Urinary bladder (tissue), 4 donors: Measurements from ENCODE around the gene EDIL3. TPM values are rescaled to one million over a fixed set of nuclear protein-coding genes. Genes with fewer than 3 reads are reported as not detected.
"Not testable (repeated sequence)": the region's sequence is repeated elsewhere in the genome, so short reads cannot be mapped to it uniquely, and the experiment has no call there.

Experiments used
- DNase-seq: peaks from one replicate; pipeline ENCODE4 v3.0.0-alpha.2; 2015; ENCODE audit errors: extremely low spot score
- H3K27ac ChIP-seq: one replicate; pipeline ENCODE4 v1.5.1; 2013; ENCODE audit warnings: low read depth, mild to moderate bottlenecking, moderate library complexity
- H3K36me3 ChIP-seq: one replicate; pipeline ENCODE4 v1.6.1; 2013; ENCODE audit warnings: mild to moderate bottlenecking, moderate library complexity; ENCODE audit not compliant: insufficient read depth
- H3K4me1 ChIP-seq: one replicate; pipeline ENCODE4 v1.6.1; 2013; ENCODE audit warnings: mild to moderate bottlenecking, moderate library complexity; ENCODE audit not compliant: insufficient read depth
- H3K4me3 ChIP-seq: one replicate; pipeline ENCODE4 v1.5.1; 2013; ENCODE audit warnings: low read depth, low read length
- WGBS: extraction: QIAGEN DNeasy Blood & Tissue Kit; methylation state at CpG from one replicate; pipeline ENCODE4 v1.1.7; 2013; 5-methylcytosine and 5-hydroxymethylcytosine counted together
- polyA plus RNA-seq: library from polyadenylated mRNA; stranded (reverse); fragments of 200-250 nt; gene quantifications from one replicate; pipeline ENCODE4 v1.2.3, GENCODE V29; 2013
- total RNA-seq: library from RNA; depleted of rRNA; stranded (reverse); fragments of >200 nt; gene quantifications from one replicate; pipeline ENCODE4 v1.2.3, GENCODE V29; 2014
- donor health status: healthy with polysubstance abuse.
- donor health status: healthy.

The EDIL3 gene
- total and polyA plus RNA-seq, 2 donors: 19.2 to 45.5 TPM

DNA sequence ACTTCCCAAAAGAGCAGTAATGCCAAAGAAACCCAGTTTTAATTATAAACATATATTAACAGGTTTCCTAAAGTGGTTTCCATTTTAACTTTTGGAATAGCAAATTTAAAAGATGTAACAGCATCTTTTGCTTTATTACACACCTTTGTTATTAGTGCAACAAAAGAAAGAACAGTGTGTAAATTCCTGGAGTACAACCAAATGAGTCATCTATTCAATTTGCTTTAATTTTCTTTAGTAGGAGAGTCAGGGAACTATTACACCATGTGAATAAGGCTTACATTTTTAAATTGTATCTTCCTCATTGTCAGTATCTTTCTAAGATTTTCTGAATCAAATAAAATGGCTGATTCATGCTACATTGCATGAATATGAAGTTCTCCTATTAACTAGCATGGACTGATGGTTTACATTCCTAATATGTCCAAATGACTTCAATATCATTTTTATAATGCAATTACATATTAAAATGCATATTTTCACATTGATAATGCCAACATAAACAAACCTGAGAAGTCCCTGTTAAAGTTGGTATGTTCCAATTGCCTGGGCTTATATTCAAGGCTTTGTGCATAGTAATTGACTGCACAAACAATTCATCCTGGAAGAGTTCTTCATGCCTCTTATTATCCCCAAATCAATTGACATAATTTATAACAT lies 22.5 kb downstream of the EDIL3 start:
- Histone ChIP-seq H3K27ac (no peak overlapping the region), H3K36me3 (no peaks in the 10 kb centered on the region), H3K4me1 (no peaks in the 10 kb centered on the region), H3K4me3 (no peak overlapping the region)
- DNase-seq: no peak

GRCh38 chr5:84361572-84361971 lies 23.1 kb downstream of the EDIL3 start:
- DNase-seq: no peak
- Histone ChIP-seq H3K36me3 (no peaks in the 10 kb centered on the region), H3K27ac (no peak overlapping the region), H3K4me3 (no peak overlapping the region), H3K4me1 (no peaks in the 10 kb centered on the region)
- 55% methylated on average over 2 of the region's 2 CpGs for WGBS

DNA sequence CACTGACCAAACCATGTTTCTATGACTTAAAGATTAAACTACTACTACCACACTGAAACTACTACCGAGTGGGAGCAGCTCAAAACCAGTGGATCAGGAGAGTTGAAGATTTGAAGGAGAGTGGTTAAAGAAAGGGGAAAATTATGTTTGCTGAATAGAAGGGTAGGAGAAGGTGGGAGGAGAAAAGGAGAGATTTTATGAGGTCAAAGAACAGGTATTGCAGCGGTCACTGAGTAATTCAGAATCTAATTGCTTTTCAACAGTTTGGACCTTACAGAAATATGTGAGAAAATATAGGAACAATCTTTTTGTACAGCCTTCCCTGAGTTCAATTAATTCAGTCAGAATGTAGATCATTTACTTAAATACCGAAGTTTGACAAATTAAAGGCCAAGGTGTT lies 24.6 kb downstream of the EDIL3 start:
- Histone ChIP-seq H3K4me1 (no peaks in the 10 kb centered on the region), H3K27ac (no peak overlapping the region), H3K4me3 (no peak overlapping the region), H3K36me3 (no peaks in the 10 kb centered on the region)
- no peak for DNase-seq
- WGBS: 88% methylated on average over 3 of the region's 3 CpGs

- WGBS: 92% methylated on average over 4 of the region's 4 CpGs
- Histone ChIP-seq H3K27ac (no peak overlapping the region), H3K36me3 (no peaks in the 10 kb centered on the region), H3K4me1 (no peaks in the 10 kb centered on the region), H3K4me3 (no peak overlapping the region)
- no peak for DNase-seq
These were observed 30.6 kb downstream of the EDIL3 start for GRCh38 chr5:84354101-84354500.

- Histone ChIP-seq H3K36me3 (no peaks in the 10 kb centered on the region), H3K4me1 (no peaks in the 10 kb centered on the region), H3K27ac (no peak overlapping the region), H3K4me3 (no peak overlapping the region)
- 63% methylated on average over 1 of the region's 1 CpG for WGBS
- DNase-seq: no peak
These were observed 39.9 kb downstream of the EDIL3 start for GRCh38 chr5:84344788-84345187.

- no peak for DNase-seq
- Histone ChIP-seq H3K36me3 (no peaks in the 10 kb centered on the region), H3K4me3 (no peak overlapping the region), H3K4me1 (no peaks in the 10 kb centered on the region), H3K27ac (no peak overlapping the region)
These were observed 41.5 kb downstream of the EDIL3 start for GRCh38 chr5:84343171-84343570.

GRCh38 chr5:84332106-84332505 lies 52.6 kb downstream of the EDIL3 start:
- DNase-seq: no peak
- WGBS: 70% methylated on average over 5 of the region's 5 CpGs
- Histone ChIP-seq H3K27ac (no peak overlapping the region), H3K36me3 (no peaks in the 10 kb centered on the region), H3K4me1 (no peaks in the 10 kb centered on the region), H3K4me3 (no peak overlapping the region)

DNA sequence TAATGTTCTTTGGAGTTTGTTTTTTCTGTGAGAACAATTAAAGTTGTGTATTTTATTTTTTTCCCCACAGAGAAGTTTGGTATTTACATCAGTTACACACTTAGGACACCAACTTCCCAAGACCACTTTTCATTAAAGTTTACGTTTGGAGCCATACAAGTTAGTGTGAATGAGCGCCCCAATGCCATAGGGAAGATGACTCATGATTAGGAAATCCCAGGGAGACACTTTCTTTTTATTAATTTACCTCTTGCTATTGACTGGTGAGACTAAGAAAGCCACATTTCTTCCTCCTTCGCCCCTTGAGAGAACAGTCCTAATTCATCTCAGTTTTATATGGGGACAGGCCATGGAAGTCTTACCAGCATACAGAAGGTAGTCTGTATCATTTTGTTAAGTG lies 57.1 kb downstream of the EDIL3 start:
- Histone ChIP-seq H3K4me3 (no peak overlapping the region), H3K27ac (no peak overlapping the region), H3K4me1 (no peaks in the 10 kb centered on the region), H3K36me3 (no peaks in the 10 kb centered on the region)
- DNase-seq: no peak
- 92% methylated on average over 3 of the region's 3 CpGs for WGBS

DNA sequence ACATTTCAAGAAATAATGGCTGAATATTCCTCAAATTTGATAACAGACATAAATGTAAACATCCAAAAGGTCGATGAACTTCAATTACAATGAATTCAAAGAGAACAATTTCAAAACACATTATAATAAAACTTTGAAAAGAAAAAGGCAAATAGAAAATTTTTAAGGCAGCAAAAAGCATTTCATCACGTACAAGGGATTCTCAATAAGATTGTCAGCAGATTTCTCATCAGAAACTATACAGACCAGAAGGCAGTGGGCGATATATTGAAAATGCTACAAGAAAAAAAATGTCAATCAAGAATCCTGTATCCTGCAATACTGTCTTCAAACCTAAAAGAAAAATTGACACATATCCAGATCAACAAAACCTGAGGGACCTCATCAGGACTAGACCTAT lies 62.0 kb downstream of the EDIL3 start:
- 93% methylated on average over 3 of the region's 3 CpGs for WGBS
- DNase-seq: no peak
- Histone ChIP-seq H3K4me1 (no peaks in the 10 kb centered on the region), H3K36me3 (no peaks in the 10 kb centered on the region), H3K27ac (no peak overlapping the region), H3K4me3 (no peak overlapping the region)

DNA sequence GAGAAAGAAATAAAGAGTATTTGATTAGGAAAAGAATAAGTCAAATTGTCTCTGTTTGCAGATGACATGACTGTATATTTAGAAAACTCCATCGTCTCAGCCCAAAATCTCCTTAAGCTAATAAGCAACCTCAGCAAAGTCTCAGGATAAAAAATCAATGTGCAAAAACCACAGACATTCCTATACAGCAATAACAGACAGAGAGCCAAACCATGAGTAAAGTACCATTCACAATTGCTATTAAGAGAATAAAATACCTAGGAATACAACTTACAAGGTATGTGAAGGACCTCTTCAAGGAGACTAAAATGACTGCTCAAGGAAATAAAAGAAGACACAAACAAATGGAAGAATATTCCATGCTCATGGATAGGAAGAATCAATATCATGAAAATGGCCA lies 66.9 kb downstream of the EDIL3 start:
- 84% methylated on average over 1 of the region's 1 CpG for WGBS
- DNase-seq, H3K4me3 ChIP-seq, H3K36me3 ChIP-seq, H3K27ac ChIP-seq, H3K4me1 ChIP-seq: not testable (repeated sequence)

DNA sequence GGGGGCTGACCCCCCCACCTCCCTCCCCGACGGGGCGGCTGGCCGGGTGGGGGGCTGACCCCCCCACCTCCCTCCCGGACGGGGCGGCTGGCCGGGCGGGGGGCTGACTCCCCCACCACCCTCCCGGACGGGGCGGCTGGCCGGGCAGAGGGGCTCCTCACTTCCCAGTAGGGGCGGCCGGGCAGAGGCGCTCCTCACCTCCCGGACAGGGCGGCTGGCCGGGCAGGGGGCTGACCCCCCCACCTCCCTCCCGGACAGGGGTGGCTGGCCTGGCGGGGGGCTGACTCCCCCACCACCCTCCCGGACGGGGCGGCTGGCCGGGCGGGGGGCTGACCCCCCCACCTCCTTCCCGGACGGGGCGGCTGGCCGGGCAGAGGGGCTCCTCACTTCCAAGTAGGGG lies 72.4 kb downstream of the EDIL3 start:
- WGBS: 96% methylated on average over 27 of the region's 30 CpGs
- H3K36me3 ChIP-seq: not testable (repeated sequence)

GRCh38 chr5:84309850-84310249 lies 74.8 kb downstream of the EDIL3 start:
- not testable (repeated sequence) for H3K4me1 ChIP-seq, DNase-seq, H3K36me3 ChIP-seq, H3K4me3 ChIP-seq, H3K27ac ChIP-seq

More for the DNA sequence above, 72.4 kb downstream of the EDIL3 start:
- H3K4me3 ChIP-seq, DNase-seq, H3K27ac ChIP-seq, H3K4me1 ChIP-seq: not testable (repeated sequence)

- Histone ChIP-seq H3K4me1 (no peaks in the 10 kb centered on the region), H3K36me3 (no peaks in the 10 kb centered on the region), H3K4me3 (no peak overlapping the region), H3K27ac (no peak overlapping the region)
- DNase-seq: no peak
- 84% methylated on average over 1 of the region's 1 CpG for WGBS
These were observed 78.1 kb downstream of the EDIL3 start for GRCh38 chr5:84306601-84307000.

DNA sequence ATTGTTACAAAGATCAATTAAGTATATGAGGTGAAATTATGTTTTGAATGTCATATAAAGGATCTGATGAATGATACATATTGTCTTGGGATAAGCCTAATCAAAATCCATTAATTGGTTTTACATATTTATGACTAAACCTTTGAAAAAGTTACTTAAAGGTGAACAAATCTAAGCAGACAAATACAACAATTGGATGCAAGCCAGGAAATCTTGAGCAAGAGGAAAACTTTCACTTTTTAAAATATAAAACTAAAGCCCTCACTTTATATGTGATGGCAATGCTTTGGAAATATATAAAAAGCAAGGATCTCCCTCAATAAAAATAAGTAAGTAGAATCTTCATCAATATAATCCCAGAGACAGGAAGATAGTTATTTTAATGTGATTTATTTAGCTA lies 80.1 kb downstream of the EDIL3 start:
- H3K27ac ChIP-seq: no peak overlapping the region
- H3K36me3 ChIP-seq: no peaks in the 10 kb centered on the region
- no peak overlapping the region for H3K4me3 ChIP-seq
- no peaks in the 10 kb centered on the region for H3K4me1 ChIP-seq
- no peak for DNase-seq

- Histone ChIP-seq H3K4me1 (no peaks in the 10 kb centered on the region), H3K4me3 (no peak overlapping the region), H3K27ac (no peak overlapping the region), H3K36me3 (no peaks in the 10 kb centered on the region)
- DNase-seq: no peak
- 93% methylated on average over 3 of the region's 3 CpGs for WGBS
These were observed 81.4 kb downstream of the EDIL3 start for GRCh38 chr5:84303315-84303714.
